Measurements from ENCODE around the gene GLI3.

- TF ChIP-seq ZNF274 (IDR thresholded peaks at IDR 0.05; ENCODE audit: low read depth, low read length) (no peak), YY1 (IDR thresholded peaks at IDR 0.05; ENCODE audit: insufficient read depth, insufficient read length) (no peak)
Measured at GRCh38 chr7:42227936-42228591, 8.9 kb downstream of the GLI3 start.
